ENCODE measurements around the gene CYP11A1.

DNA sequence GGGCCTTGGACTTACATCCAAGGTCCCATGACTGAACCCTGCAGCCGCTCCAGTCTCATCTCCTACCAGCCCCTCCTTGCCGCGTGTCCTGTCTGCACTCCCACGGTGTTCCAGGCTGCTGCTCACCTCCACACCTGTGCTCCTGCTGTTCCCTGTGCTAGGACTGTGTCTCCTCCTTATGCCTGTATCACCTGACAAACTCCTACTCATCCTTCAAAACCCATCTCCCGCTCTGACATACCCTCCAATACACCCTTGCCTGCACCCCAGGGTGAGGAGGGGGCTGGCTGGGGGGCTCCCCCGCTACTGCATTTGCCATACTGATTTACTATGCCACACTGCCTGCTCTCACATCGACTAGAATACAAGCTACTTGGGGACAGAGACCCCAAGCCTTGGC is 53.6 kb downstream of the CYP11A1 start:
- TF ChIP-seq EZH2 (IDR thresholded peaks at IDR 0.05): no peak
- no peak for TF ChIP-seq POLR2AphosphoS5 (IDR thresholded peaks at IDR 0.05; ENCODE audit: borderline replicate concordance, low read depth, low read length)

Data from SK-N-MC (cell line).